Measurements from ENCODE around the gene SLIT3. TPM values are rescaled to one million over a fixed set of nuclear protein-coding genes. Genes with fewer than 3 reads are reported as not detected.
"Not testable (repeated sequence)": the region's sequence is repeated elsewhere in the genome, so short reads cannot be mapped to it uniquely, and the experiment has no call there.

The SLIT3 gene
- total and polyA plus RNA-seq, 2 experiments from 2014 or later: 58.4 to 96.7 TPM

DNA sequence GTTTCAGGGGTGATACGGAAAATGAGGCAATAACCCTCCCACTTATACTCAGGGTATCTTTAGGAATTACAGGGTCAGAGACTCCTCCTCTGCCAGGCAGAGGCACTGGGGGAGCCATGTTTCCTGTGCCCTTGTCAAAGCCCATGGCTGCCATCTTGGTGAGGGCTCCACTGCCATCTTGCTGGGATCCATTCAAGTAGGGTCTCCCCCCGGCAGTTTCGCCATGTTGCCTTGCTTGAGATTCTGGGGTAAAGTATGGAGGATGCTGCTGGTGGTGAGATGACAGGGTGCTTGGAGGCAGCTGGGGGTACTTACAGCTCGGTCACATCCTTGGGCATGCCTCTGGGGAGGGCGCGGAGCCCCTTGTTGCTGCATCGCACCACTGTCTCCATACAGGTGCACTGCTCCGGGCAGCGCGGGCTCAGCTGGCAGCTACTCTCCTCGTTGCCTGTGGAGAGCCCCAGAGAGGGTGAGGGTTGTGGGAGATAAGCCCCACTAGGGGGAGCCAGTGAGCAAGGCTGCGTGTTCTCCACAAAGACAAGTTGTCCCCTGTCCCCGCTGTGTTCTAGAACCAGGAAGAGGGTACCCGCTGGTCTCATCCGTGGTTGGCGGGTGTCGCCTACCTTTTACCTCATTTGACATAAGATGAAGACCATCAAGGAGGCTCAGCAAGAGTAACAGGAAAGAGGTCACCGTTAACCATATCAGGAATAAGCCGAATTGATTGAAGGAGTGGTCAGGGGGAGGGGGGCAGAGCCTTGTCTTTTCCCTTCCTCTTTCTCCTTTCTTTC lies 552.8 kb downstream of the SLIT3 start:
- Histone ChIP-seq H3K27ac (no peak overlapping the region), H3K27me3 (no peaks in the 10 kb centered on the region), H3K4me1 (ENCODE audit: insufficient read depth) (no peaks in the 10 kb centered on the region), H3K9me3 (ENCODE audit: low read depth) (no peaks in the 10 kb centered on the region), H3K79me2 (no peaks in the 10 kb centered on the region), H3K4me2 (no peak overlapping the region), H4K20me1 (ENCODE audit: insufficient read depth, poor library complexity, severe bottlenecking) (no peaks in the 10 kb centered on the region), H3K9me2 (replicated peaks; ENCODE audit: insufficient read depth) (no peaks in the 10 kb centered on the region), H3K4me3 (no peak overlapping the region), H3K36me3 (replicated peaks; ENCODE audit: insufficient read depth, low read depth) (no peaks in the 10 kb centered on the region), H2AFZ (no peak overlapping the region)
- TF ChIP-seq, protein P1, sequence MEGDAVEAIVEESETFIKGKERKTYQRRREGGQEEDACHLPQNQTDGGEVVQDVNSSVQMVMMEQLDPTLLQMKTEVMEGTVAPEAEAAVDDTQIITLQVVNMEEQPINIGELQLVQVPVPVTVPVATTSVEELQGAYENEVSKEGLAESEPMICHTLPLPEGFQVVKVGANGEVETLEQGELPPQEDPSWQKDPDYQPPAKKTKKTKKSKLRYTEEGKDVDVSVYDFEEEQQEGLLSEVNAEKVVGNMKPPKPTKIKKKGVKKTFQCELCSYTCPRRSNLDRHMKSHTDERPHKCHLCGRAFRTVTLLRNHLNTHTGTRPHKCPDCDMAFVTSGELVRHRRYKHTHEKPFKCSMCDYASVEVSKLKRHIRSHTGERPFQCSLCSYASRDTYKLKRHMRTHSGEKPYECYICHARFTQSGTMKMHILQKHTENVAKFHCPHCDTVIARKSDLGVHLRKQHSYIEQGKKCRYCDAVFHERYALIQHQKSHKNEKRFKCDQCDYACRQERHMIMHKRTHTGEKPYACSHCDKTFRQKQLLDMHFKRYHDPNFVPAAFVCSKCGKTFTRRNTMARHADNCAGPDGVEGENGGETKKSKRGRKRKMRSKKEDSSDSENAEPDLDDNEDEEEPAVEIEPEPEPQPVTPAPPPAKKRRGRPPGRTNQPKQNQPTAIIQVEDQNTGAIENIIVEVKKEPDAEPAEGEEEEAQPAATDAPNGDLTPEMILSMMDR (IDR thresholded peaks at IDR 0.05; ENCODE audit: poor library complexity): peak; percentile 48
- TF ChIP-seq EZH2 (IDR thresholded peaks at IDR 0.05; ENCODE audit: borderline replicate concordance) (no peak), EZH2phosphoT487 (IDR thresholded peaks at IDR 0.05; ENCODE audit: low read depth, severe bottlenecking, unreplicated experiment) (no peak)
- DNase-seq (ENCODE audit: low spot score): peak; percentile 65
- 61% methylated on average over 19 of the region's 19 CpGs for WGBS (ENCODE audit: low lambda C conversion rate, missing lambda C conversion rate)

GRCh38 chr5:168746893-168747640 lies 553.9 kb downstream of the SLIT3 start:
- 89% methylated on average over 11 of the region's 11 CpGs for WGBS (ENCODE audit: low lambda C conversion rate, missing lambda C conversion rate)
- H3K27ac ChIP-seq: no peak overlapping the region
- no peak overlapping the region for H3K4me2 ChIP-seq
- TF ChIP-seq, protein P1 (IDR thresholded peaks at IDR 0.05; ENCODE audit: poor library complexity): no peak
- no peak for TF ChIP-seq EZH2phosphoT487 (IDR thresholded peaks at IDR 0.05; ENCODE audit: low read depth, severe bottlenecking, unreplicated experiment)
- no peak for TF ChIP-seq EZH2 (IDR thresholded peaks at IDR 0.05; ENCODE audit: borderline replicate concordance)
- DNase-seq (ENCODE audit: low spot score): no peak
- no peaks in the 10 kb centered on the region for H3K79me2 ChIP-seq
- H3K4me3 ChIP-seq: no peak overlapping the region
- H3K9me2 ChIP-seq (replicated peaks; ENCODE audit: insufficient read depth): no peaks in the 10 kb centered on the region
- no peaks in the 10 kb centered on the region for H3K36me3 ChIP-seq (replicated peaks; ENCODE audit: insufficient read depth, low read depth)
- H3K27me3 ChIP-seq: no peaks in the 10 kb centered on the region
- H2AFZ ChIP-seq: no peak overlapping the region
- H4K20me1 ChIP-seq (ENCODE audit: insufficient read depth, poor library complexity, severe bottlenecking): no peaks in the 10 kb centered on the region
- no peaks in the 10 kb centered on the region for H3K4me1 ChIP-seq (ENCODE audit: insufficient read depth)
- H3K9me3 ChIP-seq (ENCODE audit: low read depth): no peaks in the 10 kb centered on the region

GRCh38 chr5:168746126-168746892 lies 554.6 kb downstream of the SLIT3 start:
- H3K79me2 ChIP-seq; H4K20me1 ChIP-seq (ENCODE audit: insufficient read depth, poor library complexity, severe bottlenecking); H3K36me3 ChIP-seq (replicated peaks; ENCODE audit: insufficient read depth, low read depth); H3K27ac ChIP-seq; H3K27me3 ChIP-seq; H2AFZ ChIP-seq; DNase-seq (ENCODE audit: low spot score); H3K4me3 ChIP-seq; H3K4me1 ChIP-seq (ENCODE audit: insufficient read depth); H3K4me2 ChIP-seq; H3K9me3 ChIP-seq (ENCODE audit: low read depth); H3K9me2 ChIP-seq (replicated peaks; ENCODE audit: insufficient read depth): not testable (repeated sequence)
- WGBS (ENCODE audit: low lambda C conversion rate, missing lambda C conversion rate): 95% methylated on average over 1 of the region's 10 CpGs
